KOPT-K1 (cell line): ENCODE results near the gene PDXK.

Experiments used
- H3K27ac ChIP-seq: fragments of 200-600 bp; sonication (generic); 2 replicates; pipeline ENCODE4 v1.5.1; 2016; ENCODE audit warnings: antibody characterized with exemption, mild to moderate bottlenecking, low read depth, low read length; ENCODE audit not compliant: poor library complexity, severe bottlenecking
- H3K36me3 ChIP-seq: fragments of 200-600 bp; sonication (generic); 2 replicates; pipeline ENCODE4 v1.5.1; 2017; ENCODE audit warnings: antibody characterized with exemption, mild to moderate bottlenecking, low read length, moderate library complexity; ENCODE audit not compliant: insufficient read depth
- H3K9me3 ChIP-seq: fragments of 200-600 bp; sonication (generic); 2 replicates; pipeline ENCODE4 v1.5.1; 2017; ENCODE audit warnings: antibody characterized with exemption, low read length, mild to moderate bottlenecking; ENCODE audit not compliant: insufficient read depth, poor library complexity, severe bottlenecking

The PDXK gene

DNA sequence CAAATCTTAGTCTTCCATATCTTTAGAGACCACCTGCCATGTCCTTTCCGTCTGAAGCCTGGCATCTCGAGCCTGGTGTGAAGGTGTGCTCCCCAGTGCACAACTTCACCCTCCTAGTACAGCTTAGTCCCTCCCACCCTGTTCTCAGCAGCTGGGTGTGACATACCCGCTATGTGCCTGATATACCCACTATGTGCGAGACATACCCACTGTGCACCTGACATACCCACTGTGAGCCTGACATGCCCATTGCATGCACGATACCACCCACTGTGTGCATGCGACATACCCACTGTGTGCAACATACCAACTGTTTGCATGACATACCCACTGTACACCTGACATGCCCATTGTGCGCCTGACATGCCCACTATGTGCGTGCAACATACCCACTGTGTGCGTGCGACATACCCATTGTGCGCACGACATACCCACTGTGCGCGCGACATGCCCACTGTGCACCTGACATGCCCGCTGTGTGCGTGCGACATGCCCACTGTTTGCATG is 67.4 kb downstream of the PDXK start:
- no peak overlapping the region for H3K27ac ChIP-seq
- H3K36me3 ChIP-seq = peaks cover 7% of the 10 kb centered on the region; the same call in 1 of the 2 replicates
- no peaks in the 10 kb centered on the region for H3K9me3 ChIP-seq

GRCh38 chr21:43786807-43787440 is 68.0 kb downstream of the PDXK start:
- H3K36me3 ChIP-seq = peaks cover 11% of the 10 kb centered on the region
- no peaks in the 10 kb centered on the region for H3K9me3 ChIP-seq
- no peak overlapping the region for H3K27ac ChIP-seq

- Histone ChIP-seq H3K27ac (peak within 1 kb of the TSS; percentile 68), H3K36me3 (peaks cover 37% of the 10 kb centered on the region), H3K9me3 (no peaks in the 10 kb centered on the region)
Observed at GRCh38 chr21:43789276-43790009, 70.5 kb downstream of the PDXK start, which contains the start of gene RRP1. Gene RRP1 (plus strand): TSS chr21:43789577. CDS start chr21:43789630, 53 bp downstream.

GRCh38 chr21:43790010-43790524 is 71.1 kb downstream of the PDXK start:
- peaks cover 43% of the 10 kb centered on the region for H3K36me3 ChIP-seq
- H3K27ac ChIP-seq = peak overlapping the region; percentile 68
- no peaks in the 10 kb centered on the region for H3K9me3 ChIP-seq

DNA sequence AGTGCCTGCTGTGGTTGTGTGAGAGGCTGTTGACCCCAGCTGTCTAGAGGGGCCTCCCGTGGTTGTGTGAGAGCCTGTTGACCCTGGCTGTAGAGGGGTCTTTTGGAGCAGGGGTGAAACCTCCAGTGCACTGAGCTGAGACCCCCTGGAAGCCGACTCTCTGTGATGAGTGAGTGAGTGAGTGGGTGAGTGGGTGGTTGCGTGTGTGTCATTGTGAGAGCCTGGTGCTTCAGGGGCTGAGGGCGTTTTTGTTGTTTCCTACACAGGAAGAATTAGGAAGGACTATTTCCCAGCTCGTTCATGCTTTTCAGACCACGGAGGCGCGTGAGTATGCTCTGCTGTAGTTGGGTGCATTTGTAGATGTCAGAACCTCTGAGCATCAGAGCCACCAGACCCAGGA is 73.5 kb downstream of the PDXK start:
- H3K36me3 ChIP-seq = peaks cover 66% of the 10 kb centered on the region
- no peaks in the 10 kb centered on the region for H3K9me3 ChIP-seq
- H3K27ac ChIP-seq = no peak overlapping the region

DNA sequence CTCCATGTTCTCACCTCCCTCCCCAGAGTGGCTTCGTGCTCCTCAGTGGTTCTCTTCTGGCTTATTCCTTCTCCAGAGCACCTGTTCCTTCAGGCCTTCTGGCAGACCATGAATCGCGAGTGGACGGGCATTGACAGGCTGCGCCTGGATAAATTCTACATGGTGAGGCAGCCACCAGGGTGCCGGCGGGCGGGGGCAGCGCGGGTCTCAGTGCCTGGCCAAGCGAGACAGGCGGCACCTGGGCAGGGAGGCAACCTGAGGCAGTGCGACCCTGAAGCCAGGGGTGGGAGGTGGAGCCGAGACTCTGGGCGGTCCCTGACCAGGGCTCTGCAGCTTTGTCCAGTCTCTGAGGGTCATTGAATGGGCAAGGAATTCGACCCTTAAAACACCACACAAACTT is 74.3 kb downstream of the PDXK start:
- Histone ChIP-seq H3K27ac (no peak overlapping the region), H3K9me3 (no peaks in the 10 kb centered on the region), H3K36me3 (peaks cover 75% of the 10 kb centered on the region)

GRCh38 chr21:43794311-43794710 is 75.4 kb downstream of the PDXK start:
- Histone ChIP-seq H3K36me3 (peaks cover 85% of the 10 kb centered on the region), H3K27ac (no peak overlapping the region), H3K9me3 (no peaks in the 10 kb centered on the region)

DNA sequence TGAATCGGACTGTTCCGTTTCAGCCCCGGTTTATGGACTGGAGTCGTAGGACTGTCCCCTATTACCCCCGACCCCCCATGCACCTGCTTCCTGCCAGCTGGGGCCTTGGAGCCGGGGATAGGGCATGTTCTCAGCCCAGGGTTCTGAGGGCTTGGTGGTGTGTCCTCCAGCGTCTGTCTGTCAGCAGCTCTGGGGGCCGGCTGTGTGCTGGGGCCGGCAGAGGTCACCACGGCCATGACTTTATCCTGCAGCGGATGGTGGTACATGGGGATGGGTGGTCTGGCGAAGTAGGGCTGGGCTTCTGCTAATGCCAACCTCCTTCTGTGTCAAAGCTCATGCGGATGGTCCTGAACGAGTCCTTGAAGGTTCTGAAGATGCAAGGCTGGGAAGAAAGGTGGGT is 75.9 kb downstream of the PDXK start:
- peaks cover 91% of the 10 kb centered on the region for H3K36me3 ChIP-seq
- no peaks in the 10 kb centered on the region for H3K9me3 ChIP-seq
- H3K27ac ChIP-seq = no peak overlapping the region

GRCh38 chr21:43797415-43797814 is 78.5 kb downstream of the PDXK start:
- Histone ChIP-seq H3K36me3 (peaks cover 100% of the 10 kb centered on the region), H3K27ac (no peak overlapping the region), H3K9me3 (no peaks in the 10 kb centered on the region)

GRCh38 chr21:43797925-43798715 is 79.2 kb downstream of the PDXK start:
- Histone ChIP-seq H3K27ac (no peak overlapping the region), H3K36me3 (peaks cover 100% of the 10 kb centered on the region), H3K9me3 (no peaks in the 10 kb centered on the region)

DNA sequence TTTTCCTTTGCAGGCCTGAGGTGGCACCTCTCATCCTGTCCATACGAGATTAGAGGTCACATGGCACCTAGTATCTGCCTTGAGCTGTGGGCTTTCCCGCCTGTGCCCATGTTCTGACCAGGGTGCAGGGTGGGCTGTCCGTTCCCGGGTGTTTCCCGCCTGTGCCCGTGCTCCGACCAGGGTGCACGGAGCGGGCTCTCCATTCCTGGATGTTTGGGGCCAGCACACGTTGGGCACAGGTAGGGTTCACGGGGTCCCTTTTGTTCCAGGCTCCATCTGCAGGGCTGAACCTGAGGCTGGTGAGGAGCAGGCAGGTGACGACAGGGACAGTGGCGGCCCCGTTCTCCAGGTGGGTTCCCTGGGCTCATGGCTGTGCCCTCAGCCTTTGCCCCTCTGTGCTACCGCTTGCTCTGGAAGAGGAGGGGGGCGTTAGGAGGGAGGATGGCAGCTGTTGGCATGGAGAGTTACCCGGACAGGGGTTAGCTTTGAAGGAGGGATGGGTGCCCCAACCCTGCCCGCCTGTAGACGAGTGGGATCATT is 80.4 kb downstream of the PDXK start:
- H3K27ac ChIP-seq = no peak overlapping the region
- peaks cover 100% of the 10 kb centered on the region for H3K36me3 ChIP-seq
- no peaks in the 10 kb centered on the region for H3K9me3 ChIP-seq

DNA sequence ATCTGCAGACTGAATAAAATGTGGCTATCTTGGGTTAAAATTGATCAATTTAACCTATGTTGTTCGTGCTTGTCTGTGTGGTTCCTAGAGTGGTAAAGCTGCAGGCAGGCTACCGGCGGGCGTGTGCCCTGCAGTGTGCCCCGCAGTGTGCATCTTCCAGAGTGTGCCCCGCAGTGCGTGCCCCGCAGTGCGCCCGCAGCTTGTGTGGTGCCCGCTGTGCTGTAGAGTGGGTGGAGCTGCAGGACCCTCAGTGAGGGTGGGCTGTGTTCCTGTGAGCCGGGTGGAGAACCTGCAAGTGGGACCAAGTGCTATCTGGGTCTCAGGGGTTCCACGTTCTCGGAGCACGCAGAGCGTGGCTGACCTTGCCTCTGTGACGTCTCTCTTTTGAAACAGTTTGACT is 81.2 kb downstream of the PDXK start:
- Histone ChIP-seq H3K36me3 (peaks cover 98% of the 10 kb centered on the region), H3K27ac (no peak overlapping the region), H3K9me3 (no peaks in the 10 kb centered on the region)

- Histone ChIP-seq H3K27ac (no peak overlapping the region), H3K9me3 (no peaks in the 10 kb centered on the region), H3K36me3 (peaks cover 97% of the 10 kb centered on the region)
Observed at GRCh38 chr21:43800566-43800965, 81.6 kb downstream of the PDXK start.

GRCh38 chr21:43801006-43801783 is 82.3 kb downstream of the PDXK start:
- Histone ChIP-seq H3K27ac (no peak overlapping the region), H3K36me3 (peaks cover 97% of the 10 kb centered on the region), H3K9me3 (no peaks in the 10 kb centered on the region)
